ENCODE data around the gene MAPK4.

MAPK4 gene

DNA sequence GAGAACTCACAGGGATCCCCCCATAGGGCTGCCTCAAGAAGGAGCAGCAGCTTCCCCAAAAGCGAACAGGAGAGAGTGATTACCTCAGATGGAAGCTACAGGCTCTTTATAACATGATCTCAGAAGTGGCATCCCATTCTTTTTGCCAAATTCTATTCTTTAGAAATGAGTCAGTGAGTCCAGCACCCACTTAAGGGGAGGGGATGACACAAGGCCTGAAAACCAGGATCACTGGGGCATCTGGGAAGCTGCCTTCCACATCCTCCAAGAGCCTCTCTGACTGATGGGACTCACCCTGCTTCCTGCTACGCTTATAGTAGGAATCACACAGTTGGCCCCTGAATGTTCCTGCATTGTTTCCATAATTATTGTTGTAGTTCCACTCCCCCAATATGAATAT, 96.5 kb downstream of the MAPK4 start:
- no peak for DNase-seq

DNA sequence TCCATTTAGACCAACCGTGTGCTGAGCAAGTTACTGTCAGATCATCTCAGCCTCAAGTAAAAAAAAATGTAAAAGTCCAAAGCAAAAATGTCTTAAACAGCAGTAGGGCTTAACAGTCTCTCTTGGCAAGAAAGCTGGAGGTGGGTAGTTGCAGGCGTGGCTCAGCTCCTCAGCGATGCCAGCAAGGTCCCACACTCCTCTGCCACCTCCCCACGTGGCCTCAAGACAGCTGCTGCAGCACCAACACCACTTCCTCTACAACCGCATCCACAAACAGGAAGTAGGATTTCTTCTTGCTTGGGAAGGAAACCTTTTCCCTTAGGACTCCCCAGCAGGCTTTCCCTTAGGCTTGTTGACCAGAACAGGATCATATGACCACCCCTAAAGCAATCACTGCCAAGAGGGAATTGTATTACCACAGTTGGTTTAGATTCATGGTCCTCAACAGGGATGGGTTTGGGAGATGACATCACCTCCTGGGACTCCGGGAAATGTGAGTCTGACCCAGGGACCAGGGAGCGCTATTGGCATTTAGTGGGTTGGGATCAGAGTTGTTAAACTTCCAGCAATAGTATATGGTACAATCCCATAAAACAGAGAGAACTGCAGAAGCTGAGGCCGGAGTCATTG, 97.1 kb downstream of the MAPK4 start:
- DNase-seq, result no peak

DNA sequence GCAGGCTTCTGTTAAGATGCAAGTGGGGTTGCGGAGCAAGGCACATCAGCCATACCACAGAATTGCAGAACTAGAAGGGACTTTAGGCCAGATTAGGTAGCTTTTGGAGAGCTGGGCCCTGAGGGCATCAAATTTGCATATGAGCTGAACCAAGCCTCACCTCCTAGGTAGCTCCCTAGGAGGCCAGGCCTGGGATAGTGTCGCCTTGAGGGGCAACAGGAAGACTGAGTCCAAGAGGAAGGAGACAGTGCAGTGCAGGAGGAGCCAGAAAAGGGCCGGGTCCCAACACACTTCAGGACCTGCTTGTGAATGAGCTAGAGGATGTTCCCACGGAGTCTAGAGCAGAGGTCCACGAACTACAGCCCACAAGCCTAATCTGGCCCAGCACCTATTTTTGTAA, 98.7 kb downstream of the MAPK4 start:
- DNase-seq, result no peak

DNA sequence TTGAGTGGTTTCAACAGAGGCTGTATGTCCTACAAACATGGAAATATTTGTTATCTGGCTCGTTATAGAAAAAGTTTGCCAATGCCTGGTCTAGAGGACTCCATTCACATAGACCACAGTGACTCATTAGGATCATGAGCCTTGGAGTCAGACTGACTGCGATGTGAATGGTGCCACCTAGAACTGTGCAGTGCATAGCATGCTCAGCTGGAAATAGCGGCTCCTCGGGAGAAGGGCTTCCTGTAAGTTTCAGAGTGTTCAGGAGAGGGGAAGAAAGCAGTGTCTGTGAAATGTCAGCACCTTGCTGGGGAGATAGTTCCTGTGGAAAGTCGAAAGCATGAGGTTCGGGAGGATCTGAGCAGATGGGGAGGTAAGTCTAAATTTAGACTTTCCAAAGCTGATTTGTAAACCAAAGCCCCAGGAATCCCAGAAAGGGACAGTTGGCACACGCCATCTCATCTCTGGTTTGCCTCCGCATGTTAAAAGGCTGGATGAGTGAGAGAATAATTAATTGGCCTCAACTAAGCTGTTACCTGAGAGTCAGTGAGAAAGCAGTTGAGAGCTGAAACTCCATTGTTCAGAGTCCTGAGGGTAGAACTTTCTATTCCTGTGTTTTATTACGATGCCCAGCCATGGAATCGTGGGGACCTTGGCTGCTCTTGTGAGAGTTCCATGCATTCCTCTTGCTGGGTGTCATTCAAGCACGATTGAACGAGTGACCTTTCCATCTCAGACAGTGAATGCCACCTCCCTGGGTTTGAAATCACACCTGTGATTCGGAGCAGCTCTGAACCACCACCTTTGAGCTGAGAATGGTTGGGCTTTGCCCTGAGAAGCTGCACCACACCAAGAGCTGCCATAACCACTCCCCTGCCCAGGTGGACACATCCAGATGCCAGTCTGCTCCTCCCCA, 99.5 kb downstream of the MAPK4 start:
- no peak for DNase-seq

DNA sequence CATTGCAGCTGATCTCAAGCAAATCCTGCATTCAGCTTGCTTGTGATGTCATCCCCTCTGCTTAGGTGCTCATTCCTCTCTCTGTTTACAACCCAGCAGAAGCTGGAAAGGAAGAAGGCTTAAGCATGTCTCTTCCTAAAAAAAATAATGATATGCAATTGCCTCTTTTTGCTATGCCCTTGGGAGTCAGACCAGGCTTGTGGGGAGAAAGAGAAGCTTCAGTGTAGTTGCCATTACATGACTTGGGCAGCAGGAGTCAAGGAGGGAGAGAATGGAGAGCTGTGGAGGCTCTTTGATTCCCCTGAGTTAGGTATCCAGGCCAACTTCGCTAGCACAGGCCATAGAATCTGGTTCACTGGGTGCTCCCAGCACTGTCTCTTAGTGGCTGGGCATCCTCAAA, 101.1 kb downstream of the MAPK4 start:
- no peak for DNase-seq

DNA sequence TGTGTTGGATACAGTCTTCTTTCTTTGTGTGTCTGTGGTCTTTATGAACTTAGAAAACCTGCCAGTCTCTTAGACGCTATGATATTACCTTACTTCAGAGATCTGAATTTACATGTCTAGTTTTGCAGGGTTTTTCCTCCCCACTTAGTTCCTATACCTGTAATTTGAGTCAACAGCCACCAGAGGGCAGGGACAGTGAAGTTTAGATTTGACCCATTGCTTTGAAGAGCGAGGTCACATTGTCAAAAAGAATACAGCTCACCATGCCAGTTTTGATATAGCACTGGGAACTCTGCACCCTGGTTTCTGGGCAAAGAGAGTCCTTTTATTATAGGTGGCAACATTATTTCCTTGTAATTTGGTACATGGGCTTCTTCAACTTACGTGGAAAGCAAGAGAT, 102.3 kb downstream of the MAPK4 start:
- no peak for DNase-seq

DNA sequence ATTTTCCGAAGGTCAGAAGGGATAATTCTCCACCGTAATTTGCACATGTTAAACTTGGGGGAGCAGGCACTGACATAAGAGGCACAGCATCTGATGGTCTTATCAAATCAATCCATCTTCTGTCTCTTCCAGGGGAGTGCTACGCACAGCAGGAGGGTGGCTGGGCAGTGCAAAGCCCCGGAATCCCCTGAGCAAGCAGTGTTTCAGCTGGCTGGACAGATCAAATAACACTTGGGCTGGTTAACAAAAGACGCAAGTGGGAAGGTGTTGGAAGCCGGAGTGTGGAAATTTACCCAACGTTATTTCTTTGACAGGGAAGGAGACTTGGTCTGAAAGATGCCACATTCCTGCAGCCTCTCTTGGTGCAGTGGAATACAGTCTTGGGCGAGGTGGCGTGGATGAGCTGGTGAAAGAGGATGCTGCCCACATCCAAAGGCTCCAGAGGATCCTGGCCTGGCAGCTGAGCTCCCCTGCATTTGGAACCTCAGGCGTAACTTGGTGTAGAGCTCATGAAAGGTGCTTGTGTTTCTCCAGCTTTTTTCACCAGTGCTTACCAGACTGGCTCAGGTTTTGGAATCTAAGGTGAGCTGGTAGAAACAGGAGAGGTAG, 103.0 kb downstream of the MAPK4 start:
- DNase-seq, result peak; percentile 12

DNA sequence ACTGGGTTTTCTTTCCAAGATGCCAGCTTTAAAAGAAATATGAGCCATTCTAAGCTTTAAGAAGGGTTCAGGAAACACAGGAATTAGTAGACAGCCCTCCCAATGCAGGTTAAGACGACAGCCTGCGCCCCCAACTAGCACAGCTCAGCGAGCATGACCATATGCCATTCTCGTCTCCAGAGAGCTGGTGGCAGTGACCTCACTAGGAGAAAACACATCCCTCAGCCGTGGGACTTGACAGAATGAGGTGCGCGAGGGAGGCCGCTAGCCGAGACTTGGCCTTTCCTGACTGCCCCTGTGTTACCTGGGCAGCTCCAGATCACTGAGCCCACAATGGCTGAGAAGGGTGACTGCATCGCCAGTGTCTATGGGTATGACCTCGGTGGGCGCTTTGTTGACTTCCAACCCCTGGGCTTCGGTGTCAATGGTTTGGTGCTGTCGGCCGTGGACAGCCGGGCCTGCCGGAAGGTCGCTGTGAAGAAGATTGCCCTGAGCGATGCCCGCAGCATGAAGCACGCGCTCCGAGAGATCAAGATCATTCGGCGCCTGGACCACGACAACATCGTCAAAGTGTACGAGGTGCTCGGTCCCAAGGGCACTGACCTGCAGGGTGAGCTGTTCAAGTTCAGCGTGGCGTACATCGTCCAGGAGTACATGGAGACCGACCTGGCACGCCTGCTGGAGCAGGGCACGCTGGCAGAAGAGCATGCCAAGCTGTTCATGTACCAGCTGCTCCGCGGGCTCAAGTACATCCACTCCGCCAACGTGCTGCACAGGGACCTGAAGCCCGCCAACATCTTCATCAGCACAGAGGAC, 103.9 kb downstream of the MAPK4 start:
- no peak for DNase-seq

DNA sequence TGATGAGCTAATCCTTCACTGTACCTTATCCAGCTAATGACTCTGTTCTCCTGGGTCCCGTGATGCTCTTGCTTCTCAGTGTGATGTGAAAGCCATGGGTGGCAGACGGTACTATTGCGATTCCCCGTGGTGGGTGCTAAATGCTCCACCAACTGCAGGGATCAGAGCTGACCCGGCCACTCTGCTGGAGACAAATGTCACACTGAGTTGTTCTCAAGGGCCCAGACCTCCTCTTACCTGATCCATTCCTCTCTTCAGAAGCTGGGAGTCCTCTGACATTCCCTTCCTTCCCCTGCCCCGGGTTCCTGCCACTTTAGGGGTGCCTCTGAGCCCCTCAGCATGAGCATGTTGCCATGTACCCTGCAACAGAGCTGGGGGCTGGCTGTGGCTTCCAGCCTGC, 105.1 kb downstream of the MAPK4 start:
- DNase-seq, result no peak

DNA sequence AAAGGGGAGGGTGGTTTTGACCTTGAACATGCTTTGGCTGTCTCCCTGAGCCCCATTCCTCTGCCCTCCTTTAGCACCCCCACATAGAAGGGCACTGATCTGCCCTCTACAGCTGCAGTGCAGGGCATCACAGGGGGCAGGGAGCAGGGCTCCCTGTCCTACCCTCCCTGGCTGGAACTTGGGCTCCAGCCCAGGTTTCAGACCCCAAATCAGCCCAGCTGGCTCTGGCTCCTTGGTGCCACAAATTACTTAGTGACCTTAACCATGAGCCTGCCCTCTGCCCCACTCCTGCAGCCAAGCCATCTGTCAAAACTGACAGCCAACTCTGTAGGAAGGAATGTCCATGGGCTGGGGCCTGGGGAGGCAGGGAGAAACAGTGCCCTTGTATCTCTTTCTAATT, 105.6 kb downstream of the MAPK4 start:
- DNase-seq, result no peak

DNA sequence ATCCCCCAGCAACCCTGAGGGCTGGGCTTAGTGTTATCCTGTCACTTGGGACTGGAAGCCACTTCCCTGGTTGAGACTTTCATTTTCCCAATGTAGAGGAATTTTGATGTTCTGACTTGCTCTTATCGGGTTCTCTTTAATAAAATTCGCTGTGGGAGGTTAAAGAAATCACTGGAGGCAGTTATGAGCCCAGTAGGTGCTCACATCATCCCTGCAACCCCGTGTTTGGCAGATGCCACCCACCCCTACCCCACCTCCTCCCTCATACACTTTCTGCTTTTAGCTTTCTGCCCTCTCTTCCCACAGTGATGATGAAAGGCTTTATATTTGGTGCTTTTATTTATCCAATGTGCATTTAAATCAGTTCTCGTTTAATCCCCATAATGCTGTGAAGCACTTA, 106.6 kb downstream of the MAPK4 start:
- no peak for DNase-seq

DNA sequence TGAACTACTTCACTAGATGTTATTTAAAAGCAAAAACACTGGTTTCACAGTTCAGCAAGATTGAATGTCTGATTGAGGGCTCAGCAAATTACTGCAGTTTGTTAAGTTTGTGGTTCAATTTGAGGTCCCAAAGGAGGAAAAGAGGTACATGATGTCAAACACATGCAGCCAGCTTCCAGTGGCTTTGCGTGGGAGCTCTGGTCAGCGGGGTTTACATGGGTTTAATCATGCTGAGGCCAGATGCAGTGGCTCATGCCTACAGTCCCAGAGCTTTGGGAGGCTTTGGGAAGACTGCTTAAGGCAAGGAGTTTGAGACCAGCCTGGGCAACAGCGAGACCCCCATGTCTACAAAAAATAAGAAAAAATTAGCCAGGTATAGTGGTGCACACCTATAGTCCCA, 111.5 kb downstream of the MAPK4 start:
- DNase-seq, result no peak

DNA sequence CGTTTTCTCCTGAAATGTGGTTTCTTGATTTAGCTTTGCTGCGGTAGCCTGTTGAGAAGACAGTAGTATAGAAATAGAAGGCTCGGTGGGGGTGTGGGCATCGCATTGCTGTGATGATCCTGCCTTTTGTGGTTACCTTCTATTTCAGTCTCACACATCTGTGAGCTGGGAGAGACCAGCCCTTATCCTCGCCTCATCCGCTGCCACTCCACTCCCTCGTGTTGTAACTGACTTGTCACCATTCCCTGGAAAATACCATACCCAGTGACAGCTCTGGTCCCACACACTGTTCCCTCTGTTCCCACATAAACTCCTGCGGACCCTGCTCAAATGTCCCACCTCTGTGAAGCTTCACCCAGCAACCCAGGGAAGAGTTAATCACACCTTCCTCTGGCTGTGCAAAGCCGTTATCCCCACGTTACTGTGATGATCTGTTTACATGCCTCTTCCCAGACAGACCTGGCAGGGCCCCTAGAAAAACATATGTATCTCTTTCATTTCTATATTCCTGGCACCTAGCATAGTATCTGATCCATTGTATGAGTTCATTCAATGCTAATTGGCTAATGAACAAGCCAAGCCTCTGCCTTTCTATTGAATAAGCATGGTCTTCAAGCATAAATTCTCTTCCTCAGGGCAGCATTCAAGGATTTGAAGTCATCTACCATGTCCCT, 114.6 kb downstream of the MAPK4 start:
- no peak for DNase-seq

DNA sequence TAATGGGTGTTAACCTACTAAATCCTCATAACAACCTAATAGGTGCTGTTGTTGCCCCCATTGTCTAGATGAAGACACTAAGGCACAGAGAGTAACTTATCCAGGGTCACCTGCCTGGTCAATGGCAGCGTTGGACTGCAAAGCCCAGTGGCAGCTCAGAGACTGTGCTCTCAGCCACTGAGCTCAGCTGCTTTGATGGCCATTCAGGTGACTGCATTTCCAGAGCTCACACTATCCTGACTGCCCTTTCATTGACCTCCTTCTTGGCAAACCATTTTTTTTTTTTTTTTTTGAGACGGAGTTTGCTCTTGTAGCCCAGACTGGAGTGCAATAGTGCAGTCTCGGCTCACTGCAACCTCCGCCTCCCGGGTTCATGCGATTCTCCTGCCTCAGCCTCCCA, 115.2 kb downstream of the MAPK4 start:
- DNase-seq, result no peak

DNA sequence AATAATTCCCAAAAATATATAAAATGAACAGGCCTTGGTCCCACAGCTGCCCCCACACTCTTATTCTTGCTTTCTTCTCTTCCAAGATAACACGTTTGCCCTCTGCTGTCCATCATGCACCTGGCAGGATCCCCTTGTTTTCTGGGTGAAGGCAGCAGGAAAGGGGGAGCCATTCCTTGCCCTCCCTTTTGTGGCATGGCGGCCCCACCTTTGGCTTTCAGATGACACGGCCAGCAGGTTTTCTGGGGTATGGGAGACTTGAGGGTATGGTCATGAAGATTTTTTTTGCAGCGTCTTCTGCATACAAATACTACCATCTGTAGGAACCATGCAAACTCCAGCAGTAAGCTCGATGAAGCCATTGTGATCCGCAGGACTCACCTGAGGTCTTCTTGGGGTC, 118.8 kb downstream of the MAPK4 start:
- DNase-seq, result no peak

DNA sequence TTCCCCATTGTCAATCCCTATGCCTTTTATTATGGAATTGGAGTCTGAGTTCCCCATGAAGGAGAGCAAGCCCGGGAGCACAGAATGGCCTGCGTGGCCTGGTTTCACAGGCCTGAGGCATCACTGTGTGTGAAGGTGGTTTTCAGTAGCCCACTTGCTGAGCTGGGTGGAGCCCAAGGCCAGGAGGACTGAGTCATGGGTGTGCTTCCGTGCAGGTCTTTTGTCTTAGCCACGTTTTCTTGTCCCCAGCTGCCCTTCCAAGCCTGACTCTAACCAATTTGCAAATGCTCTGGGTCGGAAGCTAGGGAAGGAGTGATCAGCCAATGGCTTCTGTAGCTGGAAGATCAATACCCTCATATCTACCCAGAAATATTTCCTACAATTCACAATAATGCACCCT, 119.2 kb downstream of the MAPK4 start:
- DNase-seq, result no peak

DNA sequence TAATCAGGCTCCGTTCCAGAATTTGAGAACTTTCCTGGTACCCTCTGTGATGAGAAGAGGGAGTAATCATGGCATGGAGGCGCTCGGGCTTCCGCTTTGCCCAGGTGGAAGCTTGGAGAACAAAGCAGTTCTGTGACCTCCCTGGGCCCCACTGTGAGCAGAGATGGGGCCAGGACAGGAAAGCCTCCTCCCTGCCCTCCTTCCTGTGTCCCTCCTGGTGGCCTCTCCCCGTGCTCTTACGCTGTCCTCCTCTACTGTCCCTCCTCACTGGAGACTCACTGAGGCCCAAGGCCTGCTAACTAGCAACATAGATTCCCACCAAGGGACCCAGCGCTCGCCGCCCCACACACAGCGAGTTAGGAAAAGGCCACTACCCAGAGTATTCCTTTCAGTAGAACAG, 119.8 kb downstream of the MAPK4 start:
- DNase-seq, result no peak

DNA sequence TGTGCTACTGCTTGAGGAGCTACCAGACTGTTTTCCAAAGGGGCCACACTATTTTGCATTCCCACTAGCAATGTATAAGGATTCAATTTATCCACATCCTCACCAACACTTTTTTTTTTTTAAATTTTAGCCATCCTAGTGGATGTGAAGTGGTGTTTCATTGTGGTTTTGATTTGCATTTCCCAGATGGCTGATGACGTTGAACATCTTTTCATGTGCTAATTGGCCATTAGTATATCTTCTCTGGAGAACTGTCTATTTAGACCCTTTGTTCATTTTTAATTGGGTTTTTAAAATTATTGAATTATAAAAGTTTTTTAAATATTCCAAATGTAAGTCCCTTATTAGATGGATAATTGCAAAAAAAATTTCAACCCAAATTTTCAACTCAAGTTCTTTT, 121.1 kb downstream of the MAPK4 start:
- DNase-seq, result no peak

DNA sequence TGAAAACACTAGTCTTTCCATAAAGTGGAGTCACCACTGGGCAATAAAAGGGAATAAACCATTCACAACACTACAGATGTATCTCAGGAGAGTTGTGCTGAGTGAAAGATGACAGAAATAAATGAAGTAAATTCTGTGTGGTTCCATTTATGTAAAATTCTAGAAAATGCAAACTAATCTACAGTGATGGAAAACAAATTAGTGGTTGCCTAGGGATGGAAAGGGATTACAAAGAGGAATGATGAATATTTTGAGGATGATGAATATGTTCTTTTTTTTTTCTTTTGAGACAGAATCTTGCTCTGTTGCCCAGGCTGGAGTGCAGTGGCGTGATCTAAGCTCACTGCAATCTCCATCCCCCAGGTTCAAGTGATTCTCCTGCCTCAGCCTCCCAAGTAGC, 123.0 kb downstream of the MAPK4 start:
- no peak for DNase-seq

DNA sequence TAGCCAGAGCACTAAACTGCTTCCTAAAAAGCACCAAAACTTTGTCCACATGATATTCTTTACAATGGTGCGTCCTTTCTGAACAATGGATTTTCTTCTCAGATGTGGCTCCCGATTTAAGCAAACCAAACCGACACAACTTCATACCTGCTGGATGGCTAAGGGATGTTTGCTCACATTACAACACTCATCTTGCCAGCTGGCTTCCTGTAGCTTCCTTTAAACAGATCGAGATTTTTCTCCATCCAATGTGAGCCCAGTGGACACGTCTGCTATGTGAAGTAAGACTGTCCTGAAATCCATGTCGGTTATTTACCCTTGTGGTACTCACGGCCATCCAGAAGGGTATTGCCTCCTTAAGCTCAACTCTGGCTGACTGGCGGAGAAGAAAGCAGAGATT, 126.5 kb downstream of the MAPK4 start:
- DNase-seq, result peak; percentile 17

DNA sequence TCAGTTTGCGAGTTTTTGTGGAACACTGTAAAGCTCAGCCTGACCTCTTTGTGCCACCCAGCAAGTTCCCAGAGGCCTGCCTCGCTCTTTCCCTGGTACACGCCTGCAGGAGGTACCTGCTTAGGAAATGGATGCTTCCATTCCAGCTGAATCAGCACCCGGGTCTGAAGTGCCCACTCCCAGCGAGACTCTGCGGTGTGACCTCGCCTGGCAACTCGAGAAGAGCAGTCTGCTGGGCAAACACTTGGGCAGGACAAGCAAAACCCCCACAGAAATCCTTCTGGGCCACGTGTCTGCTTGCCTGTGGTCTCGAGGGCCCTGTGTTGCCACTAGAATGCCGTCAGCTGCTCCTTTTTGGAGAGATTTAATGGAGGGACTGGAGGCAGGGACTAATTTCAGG, 127.6 kb downstream of the MAPK4 start:
- peak; percentile 76 for DNase-seq

DNA sequence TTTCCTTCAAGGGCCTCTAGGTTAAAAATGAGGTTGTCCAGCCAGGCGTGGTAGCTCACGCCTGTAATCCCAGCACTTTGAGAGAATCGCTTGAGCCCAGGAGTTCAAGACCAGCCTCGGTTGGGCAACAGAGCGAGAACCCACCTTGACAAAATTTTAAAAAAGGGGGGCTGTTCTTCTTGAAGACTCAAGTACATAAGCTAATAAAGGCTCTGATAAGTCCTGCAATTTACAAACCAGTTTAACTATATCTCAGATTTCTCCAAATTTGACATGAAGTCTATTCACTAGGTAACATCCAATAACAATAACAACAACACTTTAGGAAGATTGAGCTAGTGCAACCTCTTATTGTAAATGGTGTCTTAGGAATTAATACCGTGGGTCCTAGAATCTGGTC, 129.7 kb downstream of the MAPK4 start:
- DNase-seq, result no peak

DNA sequence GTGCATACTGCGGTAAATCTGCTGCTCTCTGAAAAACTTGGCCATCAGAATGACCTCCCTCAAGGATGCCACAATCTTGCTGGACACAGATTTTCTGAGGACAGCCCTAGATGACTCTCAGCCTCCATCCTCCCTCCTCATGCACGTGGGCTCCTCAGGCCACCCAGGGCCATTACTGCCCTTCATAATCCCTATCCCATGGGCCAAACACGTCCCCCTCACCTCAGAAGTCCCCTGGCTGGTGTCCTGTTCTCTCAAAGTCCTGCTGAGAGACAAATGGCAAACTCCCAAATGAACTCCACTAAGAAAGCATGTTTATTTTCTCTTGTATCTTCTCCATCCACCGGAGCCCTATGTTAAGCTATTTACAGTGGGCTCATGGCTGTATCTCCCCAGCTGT, 134.3 kb downstream of the MAPK4 start:
- no peak for DNase-seq
